ENCODE measurements around the gene METAP1. TPM values are rescaled to one million over a fixed set of nuclear protein-coding genes. Genes with fewer than 3 reads are reported as not detected.

The METAP1 gene
- 44.2 and 50.3 TPM in 2 replicates for total RNA-seq

GRCh38 chr4:98995183-98996055 is at the start of gene METAP1:
TSS of gene METAP1 (plus strand) at chr4:98995721. CDS start at chr4:98995754, 33 bp downstream.

GRCh38 chr4:99088481-99089365 is 93.2 kb downstream of the METAP1 start, which contains the start of gene ADH5:
TSS of gene ADH5 (minus strand) at chr4:99088788. CDS start at chr4:99088700, 88 bp downstream.

Small RNA genes lying within 50 kb of the gene (small RNA-seq; reads per million reads assigned to genes)
- not detected for gene MIR3684
- gene RNU7-149P, result not detected

Other genes with a start within 250 kb of the METAP1 start
- 87.6 and 103 TPM in 2 replicates for gene EIF4E, start 66.6 kb upstream of the METAP1 start, total RNA-seq
- 290 and 357 TPM in 2 replicates for gene ADH5, start 93.1 kb downstream of the METAP1 start, total RNA-seq
- gene ADH4, start 148.6 kb downstream of the METAP1 start, total RNA-seq, result 0.81 TPM in 1 of 2 replicates, not detected in the other
- gene ADH6, start 223.5 kb downstream of the METAP1 start, total RNA-seq, result 0.32 TPM in 1 of 2 replicates, not detected in the other

Measured in hair follicle dermal papilla cell (primary cell).